Caco-2 (cell line): Measurements from ENCODE around the gene CNKSR2. TPM values are rescaled to one million over a fixed set of nuclear protein-coding genes. Genes with fewer than 3 reads are reported as not detected.

Experiments used
- BruUV-seq: library from RNA; stranded (reverse); fragments of 400-500 nt; replicated peaks from 2 replicates; lab custom pipeline; 2021; lab: Mats Ljungman, UMichigan
- CTCF ChIA-PET: fragments of 300-600 bp; sonication (Branson Sonifier 250); formaldehyde crosslinking; loops from one replicate; lab custom pipeline; 2022; ENCODE audit warnings: antibody characterized with exemption; lab: Charles Lee
- POLR2A ChIA-PET: fragments of 300-600 bp; sonication (Branson Sonifier 250); formaldehyde crosslinking; loops from one replicate; lab custom pipeline; 2022; ENCODE audit warnings: antibody characterized with exemption; lab: Charles Lee
- DNase-seq, 2 experiments: peaks; one replicate each; pipeline versions ENCODE4 v3.0.0 to v3.0.0-alpha.2; 2020 to 2022
- H3K27me3 ChIP-seq: replicated peaks from 2 replicates; pipeline ENCODE4 v1.6.0; 2011; ENCODE audit warnings: low read length; ENCODE audit not compliant: control insufficient read depth, insufficient read depth
- H3K36me3 ChIP-seq: 2 replicates; pipeline ENCODE4 v1.5.1; 2011; ENCODE audit warnings: low read length; ENCODE audit not compliant: control insufficient read depth, insufficient read depth
- H3K4me1 ChIP-seq: fragments of 250-450 bp; sonication (Bioruptor Pico); 2 replicates; pipeline ENCODE4 v1.5.1; 2020; ENCODE audit warnings: mild to moderate bottlenecking
- H3K4me3 ChIP-seq: 2 replicates; pipeline ENCODE4 v1.5.1; 2011; ENCODE audit warnings: low read depth, mild to moderate bottlenecking, control low read depth, low read length
- H3K9me3 ChIP-seq: fragments of 250-450 bp; sonication (Bioruptor Pico); 2 replicates; pipeline ENCODE4 v1.5.1; 2020; ENCODE audit warnings: mild to moderate bottlenecking, moderate library complexity
- H3K27ac Mint-ChIP-seq: one replicate; pipeline ENCODE4 v1.8.0; 2022; ENCODE audit warnings: mixed read lengths; ENCODE audit not compliant: unreplicated experiment
- H3K27me3 Mint-ChIP-seq: one replicate; pipeline ENCODE4 v1.8.0; 2022; ENCODE audit warnings: mixed read lengths; ENCODE audit not compliant: insufficient read depth, unreplicated experiment
- H3K36me3 Mint-ChIP-seq: one replicate; pipeline ENCODE4 v1.8.0; 2022; ENCODE audit warnings: mild to moderate bottlenecking, mixed read lengths; ENCODE audit not compliant: insufficient read depth, unreplicated experiment
- H3K4me1 Mint-ChIP-seq: one replicate; pipeline ENCODE4 v1.8.0; 2022; ENCODE audit warnings: low read depth, mixed read lengths; ENCODE audit not compliant: unreplicated experiment
- H3K4me3 Mint-ChIP-seq: one replicate; pipeline ENCODE4 v1.8.0; 2022; ENCODE audit warnings: mild to moderate bottlenecking, moderate library complexity, mixed read lengths; ENCODE audit not compliant: unreplicated experiment
- H3K9me3 Mint-ChIP-seq: one replicate; pipeline ENCODE4 v1.8.0; 2022; ENCODE audit warnings: mixed read lengths; ENCODE audit not compliant: unreplicated experiment
- intact Hi-C: fragments of 100-400 bp; cut with micrococcal nuclease; formaldehyde crosslinking; loops from one replicate; pipeline ENCODE4 v1.10.0; 2022; ENCODE audit not compliant: unreplicated experiment
- total RNA-seq: library from RNA; stranded (reverse); gene quantifications from 2 replicates; pipeline ENCODE4 v1.2.3, GENCODE V29; 2022
- TF ChIP-seq, protein P1 (sequence below), 2 experiments: fragments of 200-600 bp in 1 of 2; IDR thresholded peaks; 1 replicate in 1 of 2; 2 replicates in 1 of 2; pipeline versions ENCODE4 v1.5.1 to v1.8.0; 2011 to 2022; ENCODE audit warnings: antibody characterized with exemption in 1 of 2, control low read depth in 1 of 2, inconsistent platforms in 1 of 2, low read depth in 1 of 2, low read length in 1 of 2, mild to moderate bottlenecking in 1 of 2, moderate library complexity in 1 of 2; ENCODE audit not compliant: insufficient read depth in 1 of 2, severe bottlenecking in 1 of 2, unreplicated experiment in 1 of 2

CNKSR2 gene
- total RNA-seq, 1 experiment from 2014 or later = not detected

DNA sequence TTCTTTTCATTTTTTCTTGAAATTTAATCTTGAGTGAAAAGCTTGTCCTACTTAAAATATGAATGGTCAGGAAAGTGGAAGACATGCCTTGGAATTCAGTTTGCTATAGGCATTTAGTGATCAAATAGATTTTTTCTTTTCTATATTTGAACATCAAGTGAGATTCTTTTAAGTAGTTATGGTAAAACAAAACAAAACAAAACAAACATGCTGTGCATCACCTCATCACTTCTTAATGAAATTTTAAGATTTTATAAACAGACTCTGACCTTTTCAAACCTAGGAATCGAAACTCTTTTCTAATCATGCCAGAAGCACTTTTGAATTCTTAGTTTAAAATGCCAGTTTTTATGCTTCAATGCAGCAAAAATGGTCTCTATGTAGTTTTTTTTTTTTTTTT, 62.8 kb downstream of the CNKSR2 start:
- no peaks in the 10 kb centered on the region for H3K27me3 Mint-ChIP-seq
- BruUV-seq = no TSS peak
- CTCF ChIA-PET = no interaction called here

DNA sequence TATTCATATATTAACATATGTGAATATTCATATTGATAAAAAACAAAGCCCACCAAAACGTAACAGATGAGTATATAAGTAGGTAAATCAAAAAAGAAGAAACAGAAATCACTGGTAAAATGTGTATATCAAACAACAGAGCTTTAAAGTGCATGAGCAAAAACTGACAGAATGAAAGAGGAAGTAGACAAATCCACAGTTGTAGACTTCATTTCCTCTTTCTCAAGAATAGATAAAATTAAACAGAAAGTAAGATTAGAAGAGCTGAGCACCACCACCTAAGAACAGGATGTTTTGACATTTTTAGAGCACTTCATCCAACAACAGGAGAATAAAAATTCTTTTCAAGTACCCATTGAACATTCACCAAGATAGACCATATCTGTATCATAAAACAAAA, 64.6 kb downstream of the CNKSR2 start:
- H3K9me3 ChIP-seq = no peaks in the 10 kb centered on the region
- H3K4me1 ChIP-seq = no peaks in the 10 kb centered on the region
- intact Hi-C loops = no loop called here
- Mint-ChIP-seq H3K4me3 (no peak overlapping the region), H3K27me3 (no peaks in the 10 kb centered on the region), H3K27ac (no peak overlapping the region), H3K9me3 (no peaks in the 10 kb centered on the region), H3K36me3 (no peaks in the 10 kb centered on the region), H3K4me1 (no peaks in the 10 kb centered on the region)
- DNase-seq = no peak
- H3K4me3 ChIP-seq = no peak overlapping the region
- TF ChIP-seq, protein P1, sequence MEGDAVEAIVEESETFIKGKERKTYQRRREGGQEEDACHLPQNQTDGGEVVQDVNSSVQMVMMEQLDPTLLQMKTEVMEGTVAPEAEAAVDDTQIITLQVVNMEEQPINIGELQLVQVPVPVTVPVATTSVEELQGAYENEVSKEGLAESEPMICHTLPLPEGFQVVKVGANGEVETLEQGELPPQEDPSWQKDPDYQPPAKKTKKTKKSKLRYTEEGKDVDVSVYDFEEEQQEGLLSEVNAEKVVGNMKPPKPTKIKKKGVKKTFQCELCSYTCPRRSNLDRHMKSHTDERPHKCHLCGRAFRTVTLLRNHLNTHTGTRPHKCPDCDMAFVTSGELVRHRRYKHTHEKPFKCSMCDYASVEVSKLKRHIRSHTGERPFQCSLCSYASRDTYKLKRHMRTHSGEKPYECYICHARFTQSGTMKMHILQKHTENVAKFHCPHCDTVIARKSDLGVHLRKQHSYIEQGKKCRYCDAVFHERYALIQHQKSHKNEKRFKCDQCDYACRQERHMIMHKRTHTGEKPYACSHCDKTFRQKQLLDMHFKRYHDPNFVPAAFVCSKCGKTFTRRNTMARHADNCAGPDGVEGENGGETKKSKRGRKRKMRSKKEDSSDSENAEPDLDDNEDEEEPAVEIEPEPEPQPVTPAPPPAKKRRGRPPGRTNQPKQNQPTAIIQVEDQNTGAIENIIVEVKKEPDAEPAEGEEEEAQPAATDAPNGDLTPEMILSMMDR (IDR thresholded peaks at IDR 0.05; ENCODE audit: insufficient read depth in 1 of 2, low read depth in 1 of 2, low read length in 1 of 2, severe bottlenecking in 1 of 2, unreplicated experiment in 1 of 2) = no peak
- BruUV-seq = no TSS peak
- POLR2A ChIA-PET = no interaction called here
- H3K27me3 ChIP-seq = no peaks in the 10 kb centered on the region
- CTCF ChIA-PET = no interaction called here
- H3K36me3 ChIP-seq = no peaks in the 10 kb centered on the region

More for the DNA sequence above, 62.8 kb downstream of the CNKSR2 start:
- no peaks in the 10 kb centered on the region for H3K9me3 ChIP-seq
- no peaks in the 10 kb centered on the region for H3K27me3 ChIP-seq
- POLR2A ChIA-PET = no interaction called here
- H3K9me3 Mint-ChIP-seq = no peaks in the 10 kb centered on the region
- H3K4me3 Mint-ChIP-seq = no peak overlapping the region
- no peaks in the 10 kb centered on the region for H3K4me1 Mint-ChIP-seq
- TF ChIP-seq, protein P1 (IDR thresholded peaks at IDR 0.05; ENCODE audit: insufficient read depth in 1 of 2, low read depth in 1 of 2, low read length in 1 of 2, severe bottlenecking in 1 of 2, unreplicated experiment in 1 of 2) = no peak
- H3K36me3 Mint-ChIP-seq = no peaks in the 10 kb centered on the region
- no peak overlapping the region for H3K4me3 ChIP-seq
- H3K27ac Mint-ChIP-seq = no peak overlapping the region
- no peaks in the 10 kb centered on the region for H3K36me3 ChIP-seq
- intact Hi-C loops = no loop called here
- no peak for DNase-seq
- no peaks in the 10 kb centered on the region for H3K4me1 ChIP-seq

DNA sequence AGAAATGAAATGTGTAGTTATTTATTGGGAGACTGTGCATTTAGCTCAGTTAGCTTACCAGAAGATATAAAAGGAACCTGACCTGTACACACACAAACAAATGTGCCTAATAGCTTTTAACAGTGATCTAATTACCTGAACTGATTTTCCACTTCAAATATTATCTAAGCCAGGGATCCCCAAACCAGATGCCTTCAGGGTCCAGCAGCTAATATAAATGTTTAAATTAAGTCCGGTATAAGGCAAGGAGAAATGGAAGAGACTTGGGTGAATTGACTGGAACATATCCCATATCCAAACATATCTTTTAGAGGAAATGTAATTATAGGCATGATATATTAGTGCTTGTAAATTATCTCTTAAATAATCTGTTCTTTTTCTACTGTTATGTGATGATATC, 66.7 kb downstream of the CNKSR2 start:
- POLR2A ChIA-PET = no interaction called here
- intact Hi-C loops = no loop called here
- Histone ChIP-seq H3K9me3 (no peaks in the 10 kb centered on the region), H3K27me3 (no peaks in the 10 kb centered on the region), H3K4me3 (no peak overlapping the region), H3K4me1 (no peaks in the 10 kb centered on the region), H3K36me3 (no peaks in the 10 kb centered on the region)
- H3K9me3 Mint-ChIP-seq = no peaks in the 10 kb centered on the region
- H3K4me1 Mint-ChIP-seq = no peaks in the 10 kb centered on the region
- H3K36me3 Mint-ChIP-seq = no peaks in the 10 kb centered on the region
- TF ChIP-seq, protein P1 (IDR thresholded peaks at IDR 0.05; ENCODE audit: insufficient read depth in 1 of 2, low read depth in 1 of 2, low read length in 1 of 2, severe bottlenecking in 1 of 2, unreplicated experiment in 1 of 2) = no peak
- CTCF ChIA-PET = no interaction called here
- no peak overlapping the region for H3K4me3 Mint-ChIP-seq
- no TSS peak for BruUV-seq
- no peak overlapping the region for H3K27ac Mint-ChIP-seq
- no peaks in the 10 kb centered on the region for H3K27me3 Mint-ChIP-seq
- no peak for DNase-seq
